Measurements from ENCODE around the gene TK2.

GRCh38 chr16:66486773-66487579, 62.9 kb downstream of the TK2 start:
- TF ChIP-seq, protein P1, sequence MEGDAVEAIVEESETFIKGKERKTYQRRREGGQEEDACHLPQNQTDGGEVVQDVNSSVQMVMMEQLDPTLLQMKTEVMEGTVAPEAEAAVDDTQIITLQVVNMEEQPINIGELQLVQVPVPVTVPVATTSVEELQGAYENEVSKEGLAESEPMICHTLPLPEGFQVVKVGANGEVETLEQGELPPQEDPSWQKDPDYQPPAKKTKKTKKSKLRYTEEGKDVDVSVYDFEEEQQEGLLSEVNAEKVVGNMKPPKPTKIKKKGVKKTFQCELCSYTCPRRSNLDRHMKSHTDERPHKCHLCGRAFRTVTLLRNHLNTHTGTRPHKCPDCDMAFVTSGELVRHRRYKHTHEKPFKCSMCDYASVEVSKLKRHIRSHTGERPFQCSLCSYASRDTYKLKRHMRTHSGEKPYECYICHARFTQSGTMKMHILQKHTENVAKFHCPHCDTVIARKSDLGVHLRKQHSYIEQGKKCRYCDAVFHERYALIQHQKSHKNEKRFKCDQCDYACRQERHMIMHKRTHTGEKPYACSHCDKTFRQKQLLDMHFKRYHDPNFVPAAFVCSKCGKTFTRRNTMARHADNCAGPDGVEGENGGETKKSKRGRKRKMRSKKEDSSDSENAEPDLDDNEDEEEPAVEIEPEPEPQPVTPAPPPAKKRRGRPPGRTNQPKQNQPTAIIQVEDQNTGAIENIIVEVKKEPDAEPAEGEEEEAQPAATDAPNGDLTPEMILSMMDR (IDR thresholded peaks at IDR 0.05) = no peak
- no peak for TF ChIP-seq POLR2AphosphoS5 (IDR thresholded peaks at IDR 0.05)

Data from prostate gland (tissue), 2 donors.